Activated naive CD8-positive, alpha-beta T cell treated with anti-CD3 and anti-CD28 coated beads, Interleukin-2, amount 10 ng/mL, durations not matched to agents 7 days and 5 days (primary cell): Measurements from ENCODE around the gene ETS2. TPM values are rescaled to one million over a fixed set of nuclear protein-coding genes. Genes with fewer than 3 reads are reported as not detected.

ENCODE experiments used
- ATAC-seq: fragments of 150-1000 bp; cut with Tn5 transposase; one replicate; pipeline ENCODE4 v1.10.0; 2021; ENCODE audit warnings: low read depth, moderate library complexity
- POLR2A ChIA-PET: fragments of 350-600 bp; sonication (Branson Sonifier 250); formaldehyde crosslinking; loops from one replicate; lab custom pipeline; 2021; ENCODE audit warnings: antibody characterized with exemption; lab: Charles Lee
- DNase-seq: peaks from one replicate; pipeline ENCODE4 v3.0.0; 2021
- H3K27ac Mint-ChIP-seq: one replicate; pipeline ENCODE4 v1.8.0; 2022; ENCODE audit warnings: mild to moderate bottlenecking, mixed read lengths
- H3K27me3 Mint-ChIP-seq: one replicate; pipeline ENCODE4 v1.8.0; 2022; ENCODE audit warnings: mild to moderate bottlenecking, moderate library complexity, mixed read lengths
- H3K36me3 Mint-ChIP-seq: one replicate; pipeline ENCODE4 v1.8.0; 2021; ENCODE audit warnings: mild to moderate bottlenecking, mixed read lengths
- H3K4me1 Mint-ChIP-seq: one replicate; pipeline ENCODE4 v1.8.0; 2021; ENCODE audit warnings: mixed read lengths
- H3K4me3 Mint-ChIP-seq: one replicate; pipeline ENCODE4 v1.8.0; 2022; ENCODE audit warnings: mild to moderate bottlenecking, moderate library complexity, mixed read lengths
- H3K9me3 Mint-ChIP-seq: one replicate; pipeline ENCODE4 v1.8.0; 2021; ENCODE audit warnings: mixed read lengths
- total RNA-seq, 2 experiments: library from RNA; stranded (reverse); gene quantifications; one replicate each; pipeline ENCODE4 v1.2.3, GENCODE V29; 2021

ETS2 gene
- total RNA-seq, 2 experiments from 2014 or later = 14.8 to 15.5 TPM

- DNase-seq = no peak
- ATAC-seq = no peak
- POLR2A ChIA-PET = no interaction called here
- Mint-ChIP-seq H3K9me3 (no peaks in the 10 kb centered on the region), H3K27me3 (peaks cover 5% of the 10 kb centered on the region), H3K27ac (no peak overlapping the region), H3K4me1 (peaks cover 3% of the 10 kb centered on the region), H3K4me3 (no peak overlapping the region), H3K36me3 (no peaks in the 10 kb centered on the region)
These were observed 41.8 kb downstream of the ETS2 start for GRCh38 chr21:38847556-38847955.

GRCh38 chr21:38848187-38848609 lies 42.5 kb downstream of the ETS2 start:
- POLR2A ChIA-PET = no interaction called here
- no peak for DNase-seq

GRCh38 chr21:38849776-38850175 lies 44.0 kb downstream of the ETS2 start:
- Mint-ChIP-seq H3K4me1 (peaks cover 3% of the 10 kb centered on the region), H3K27me3 (peaks cover 5% of the 10 kb centered on the region), H3K4me3 (no peak overlapping the region), H3K9me3 (no peaks in the 10 kb centered on the region), H3K27ac (no peak overlapping the region), H3K36me3 (no peaks in the 10 kb centered on the region)
- ATAC-seq (no peak), DNase-seq (no peak)
- POLR2A ChIA-PET = no interaction called here

More at GRCh38 chr21:38848187-38848609, 42.5 kb downstream of the ETS2 start:
- no peak overlapping the region for H3K4me3 Mint-ChIP-seq
- peaks cover 3% of the 10 kb centered on the region for H3K4me1 Mint-ChIP-seq
- peaks cover 5% of the 10 kb centered on the region for H3K27me3 Mint-ChIP-seq
- H3K27ac Mint-ChIP-seq = no peak overlapping the region
- no peaks in the 10 kb centered on the region for H3K9me3 Mint-ChIP-seq
- H3K36me3 Mint-ChIP-seq = no peaks in the 10 kb centered on the region
- no peak for ATAC-seq

GRCh38 chr21:38850277-38850951 lies 44.7 kb downstream of the ETS2 start:
- Mint-ChIP-seq H3K27me3 (peaks cover 5% of the 10 kb centered on the region), H3K9me3 (no peaks in the 10 kb centered on the region), H3K4me3 (no peak overlapping the region), H3K36me3 (no peaks in the 10 kb centered on the region), H3K4me1 (peaks cover 3% of the 10 kb centered on the region), H3K27ac (no peak overlapping the region)
- POLR2A ChIA-PET = no interaction called here
- no peak for ATAC-seq
- no peak for DNase-seq

- Mint-ChIP-seq H3K4me3 (no peak overlapping the region), H3K27ac (no peak overlapping the region), H3K27me3 (peaks cover 5% of the 10 kb centered on the region), H3K9me3 (no peaks in the 10 kb centered on the region), H3K4me1 (peaks cover 3% of the 10 kb centered on the region), H3K36me3 (no peaks in the 10 kb centered on the region)
- DNase-seq (no peak), ATAC-seq (no peak)
- POLR2A ChIA-PET = no interaction called here
These were observed 45.4 kb downstream of the ETS2 start for GRCh38 chr21:38851101-38851500.

GRCh38 chr21:38852278-38852677 lies 46.5 kb downstream of the ETS2 start:
- Mint-ChIP-seq H3K4me3 (no peak overlapping the region), H3K27ac (no peak overlapping the region)

GRCh38 chr21:38852708-38853107 lies 47.0 kb downstream of the ETS2 start:
- H3K36me3 Mint-ChIP-seq = no peaks in the 10 kb centered on the region
- POLR2A ChIA-PET = no interaction called here

More at GRCh38 chr21:38852278-38852677, 46.5 kb downstream of the ETS2 start:
- Mint-ChIP-seq H3K27me3 (peaks cover 5% of the 10 kb centered on the region), H3K36me3 (no peaks in the 10 kb centered on the region), H3K4me1 (peaks cover 3% of the 10 kb centered on the region), H3K9me3 (no peaks in the 10 kb centered on the region)
- DNase-seq = no peak
- POLR2A ChIA-PET = no interaction called here
- no peak for ATAC-seq

GRCh38 chr21:38853421-38853919 lies 47.7 kb downstream of the ETS2 start:
- ATAC-seq (no peak), DNase-seq (no peak)
- H3K9me3 Mint-ChIP-seq = no peaks in the 10 kb centered on the region
- peaks cover 5% of the 10 kb centered on the region for H3K27me3 Mint-ChIP-seq
- H3K4me1 Mint-ChIP-seq = peaks cover 3% of the 10 kb centered on the region
- H3K4me3 Mint-ChIP-seq = no peak overlapping the region
- POLR2A ChIA-PET = no interaction called here
- no peaks in the 10 kb centered on the region for H3K36me3 Mint-ChIP-seq
- H3K27ac Mint-ChIP-seq = no peak overlapping the region

More at GRCh38 chr21:38852708-38853107, 47.0 kb downstream of the ETS2 start:
- Mint-ChIP-seq H3K27me3 (peaks cover 5% of the 10 kb centered on the region), H3K27ac (no peak overlapping the region), H3K4me3 (no peak overlapping the region), H3K4me1 (peaks cover 3% of the 10 kb centered on the region), H3K9me3 (no peaks in the 10 kb centered on the region)
- no peak for ATAC-seq
- no peak for DNase-seq

- Mint-ChIP-seq H3K9me3 (no peaks in the 10 kb centered on the region), H3K4me3 (no peak overlapping the region), H3K36me3 (no peaks in the 10 kb centered on the region), H3K27me3 (peaks cover 3% of the 10 kb centered on the region), H3K4me1 (peaks cover 4% of the 10 kb centered on the region), H3K27ac (no peak overlapping the region)
- no peak for DNase-seq
- POLR2A ChIA-PET = no interaction called here
- ATAC-seq = no peak
These were observed 51.6 kb downstream of the ETS2 start for GRCh38 chr21:38857152-38857825.

- DNase-seq (no peak), ATAC-seq (no peak)
- no peak overlapping the region for H3K4me3 Mint-ChIP-seq
- POLR2A ChIA-PET = no interaction called here
- H3K27ac Mint-ChIP-seq = no peak overlapping the region
- H3K4me1 Mint-ChIP-seq = peaks cover 4% of the 10 kb centered on the region
- H3K27me3 Mint-ChIP-seq = peaks cover 3% of the 10 kb centered on the region
- no peaks in the 10 kb centered on the region for H3K9me3 Mint-ChIP-seq
- H3K36me3 Mint-ChIP-seq = no peaks in the 10 kb centered on the region
These were observed 52.5 kb downstream of the ETS2 start for GRCh38 chr21:38858026-38858811.

GRCh38 chr21:38858812-38859205 lies 53.1 kb downstream of the ETS2 start:
- H3K9me3 Mint-ChIP-seq = no peaks in the 10 kb centered on the region
- peaks cover 3% of the 10 kb centered on the region for H3K27me3 Mint-ChIP-seq
- no peak for ATAC-seq
- H3K4me1 Mint-ChIP-seq = peaks cover 4% of the 10 kb centered on the region
- H3K4me3 Mint-ChIP-seq = no peak overlapping the region
- no peak for DNase-seq
- no peak overlapping the region for H3K27ac Mint-ChIP-seq
- POLR2A ChIA-PET = no interaction called here
- no peaks in the 10 kb centered on the region for H3K36me3 Mint-ChIP-seq

GRCh38 chr21:38859852-38860251 lies 54.1 kb downstream of the ETS2 start:
- no peak for DNase-seq
- H3K36me3 Mint-ChIP-seq = no peaks in the 10 kb centered on the region
- no peak overlapping the region for H3K4me3 Mint-ChIP-seq
- no peaks in the 10 kb centered on the region for H3K9me3 Mint-ChIP-seq
- H3K27ac Mint-ChIP-seq = no peak overlapping the region
- ATAC-seq = no peak
- POLR2A ChIA-PET = no interaction called here
- H3K27me3 Mint-ChIP-seq = peaks cover 6% of the 10 kb centered on the region
- peaks cover 4% of the 10 kb centered on the region for H3K4me1 Mint-ChIP-seq

GRCh38 chr21:38861056-38861455 lies 55.3 kb downstream of the ETS2 start:
- no peak overlapping the region for H3K4me3 Mint-ChIP-seq
- POLR2A ChIA-PET = no interaction called here
- H3K36me3 Mint-ChIP-seq = no peaks in the 10 kb centered on the region
- no peak overlapping the region for H3K27ac Mint-ChIP-seq
- ATAC-seq (no peak), DNase-seq (no peak)
- H3K9me3 Mint-ChIP-seq = no peaks in the 10 kb centered on the region
- H3K27me3 Mint-ChIP-seq = peaks cover 9% of the 10 kb centered on the region
- H3K4me1 Mint-ChIP-seq = peaks cover 4% of the 10 kb centered on the region
